ENCODE data around the gene OSBPL9.
"Not testable (repeated sequence)": the region's sequence is repeated elsewhere in the genome, so short reads cannot be mapped to it uniquely, and the experiment has no call there.

OSBPL9 gene

GRCh38 chr1:51635615-51636014 is 18.7 kb downstream of the OSBPL9 start:
- DNase-seq (ENCODE audit: low read depth in 2 of 2) = no peak

- no peak for DNase-seq (ENCODE audit: low read depth in 2 of 2)
These were observed 19.3 kb downstream of the OSBPL9 start for GRCh38 chr1:51636191-51636590.

- DNase-seq (ENCODE audit: low read depth in 2 of 2) = no peak
These were observed 20.1 kb downstream of the OSBPL9 start for GRCh38 chr1:51636764-51637522.

GRCh38 chr1:51638350-51638749 is 21.5 kb downstream of the OSBPL9 start:
- no peak for DNase-seq (ENCODE audit: low read depth in 2 of 2)

- DNase-seq (ENCODE audit: low read depth in 2 of 2) = no peak
These were observed 22.8 kb downstream of the OSBPL9 start for GRCh38 chr1:51639694-51640093.

- DNase-seq (ENCODE audit: low read depth in 2 of 2) = no peak
These were observed 24.2 kb downstream of the OSBPL9 start for GRCh38 chr1:51641096-51641495.

- no peak for DNase-seq (ENCODE audit: low read depth in 2 of 2)
These were observed 25.8 kb downstream of the OSBPL9 start for GRCh38 chr1:51642739-51643142.

GRCh38 chr1:51643362-51643761 is 26.5 kb downstream of the OSBPL9 start:
- DNase-seq (ENCODE audit: low read depth in 2 of 2) = no peak

- DNase-seq (ENCODE audit: low read depth in 2 of 2) = no peak
These were observed 27.1 kb downstream of the OSBPL9 start for GRCh38 chr1:51644020-51644419.

GRCh38 chr1:51644533-51645197 is 27.8 kb downstream of the OSBPL9 start:
- no peak for DNase-seq (ENCODE audit: low read depth in 2 of 2)

GRCh38 chr1:51646592-51646991 is 29.7 kb downstream of the OSBPL9 start:
- DNase-seq (ENCODE audit: low read depth in 2 of 2) = not testable (repeated sequence)

- DNase-seq (ENCODE audit: low read depth in 2 of 2) = no peak
These were observed 31.6 kb downstream of the OSBPL9 start for GRCh38 chr1:51648180-51649109.

- no peak for DNase-seq (ENCODE audit: low read depth in 2 of 2)
These were observed 32.8 kb downstream of the OSBPL9 start for GRCh38 chr1:51649593-51650091.

- no peak for DNase-seq (ENCODE audit: low read depth in 2 of 2)
These were observed 33.3 kb downstream of the OSBPL9 start for GRCh38 chr1:51650198-51650597.

- no peak for DNase-seq (ENCODE audit: low read depth in 2 of 2)
These were observed 34.7 kb downstream of the OSBPL9 start for GRCh38 chr1:51651552-51651942.

GRCh38 chr1:51652599-51652998 is 35.7 kb downstream of the OSBPL9 start:
- no peak for DNase-seq (ENCODE audit: low read depth in 2 of 2)

GRCh38 chr1:51653127-51653526 is 36.2 kb downstream of the OSBPL9 start:
- DNase-seq (ENCODE audit: low read depth in 2 of 2) = no peak

GRCh38 chr1:51654000-51654399 is 37.1 kb downstream of the OSBPL9 start:
- no peak for DNase-seq (ENCODE audit: low read depth in 2 of 2)

GRCh38 chr1:51656374-51656773 is 39.5 kb downstream of the OSBPL9 start:
- DNase-seq (ENCODE audit: low read depth in 2 of 2) = no peak

GRCh38 chr1:51660580-51660979 is 43.7 kb downstream of the OSBPL9 start:
- no peak for DNase-seq (ENCODE audit: low read depth in 2 of 2)

GRCh38 chr1:51661081-51661518 is 44.2 kb downstream of the OSBPL9 start:
- DNase-seq (ENCODE audit: low read depth in 2 of 2) = no peak

GRCh38 chr1:51663105-51663504 is 46.2 kb downstream of the OSBPL9 start:
- no peak for DNase-seq (ENCODE audit: low read depth in 2 of 2)
